Gastrocnemius medialis (tissue), 4 donors: ENCODE results near the gene FIG4.

Experiments
- CTCF ChIP-seq, 5 experiments: fragments of 450-650 bp in 3 of 5; fragments of 200-600 bp in 2 of 5; sonication (generic) in 2 of 5; IDR thresholded peaks in 4 of 5; conservative IDR thresholded peaks in 1 of 5; 1 replicate in 4 of 5; 2 replicates in 1 of 5; pipeline ENCODE4 v1.5.1; 2016 to 2019; ENCODE audit warnings: antibody characterized with exemption in 5 of 5, mild to moderate bottlenecking in 3 of 5, moderate library complexity in 3 of 5
- POLR2A ChIP-seq, 2 donors: fragments of 450-650 bp; IDR thresholded peaks; one replicate each; pipeline ENCODE4 v1.6.1; 2017; ENCODE audit warnings: antibody characterized with exemption in 2 of 2, mild to moderate bottlenecking in 2 of 2, moderate library complexity in 2 of 2

GRCh38 chr6:109804020-109804419 is 112.9 kb downstream of the FIG4 start:
- TF ChIP-seq CTCF (IDR thresholded peaks at IDR 0.05 in 4 of 5, conservative IDR thresholded peaks at IDR 0.05 in 1 of 5) (no peak), POLR2A (IDR thresholded peaks at IDR 0.05) (no peak)
